ENCODE measurements around the gene THADA.

THADA gene

GRCh38 chr2:43317680-43318079 is 278.2 kb downstream of the THADA start:
- H3K79me2 ChIP-seq (ENCODE audit: insufficient read depth, low read length), result no peaks in the 10 kb centered on the region
- ATAC-seq (ENCODE audit: insufficient read depth, low read depth) (no peak), DNase-seq (no peak)
- peaks cover 19% of the 10 kb centered on the region; the same call in 1 of the 2 replicates for H3K36me3 ChIP-seq (ENCODE audit: insufficient read depth, low read length)
- H3K9me3 ChIP-seq (ENCODE audit: insufficient read depth, low read length, severe bottlenecking), result no peaks in the 10 kb centered on the region
- TF ChIP-seq EZH2 (IDR thresholded peaks at IDR 0.05; ENCODE audit: borderline replicate concordance, low read depth, low read length, severe bottlenecking) (no peak), CTCF (IDR thresholded peaks at IDR 0.05; ENCODE audit: borderline replicate concordance, extremely low read depth, low read length, poor library complexity, severe bottlenecking) (no peak)
- no peaks in the 10 kb centered on the region for H4K20me1 ChIP-seq (ENCODE audit: insufficient read depth, low read length)
- H3K4me1 ChIP-seq (ENCODE audit: insufficient read depth, low read length), result no peaks in the 10 kb centered on the region
- no peak overlapping the region for H3K9ac ChIP-seq (ENCODE audit: low read depth, low read length)
- H3K27me3 ChIP-seq (ENCODE audit: insufficient read depth, low read length, poor library complexity), result no peaks in the 10 kb centered on the region
- no peak overlapping the region for H3K4me3 ChIP-seq (ENCODE audit: low read depth in 1 of 2, low read length in 2 of 2)
- no peak overlapping the region for H3K27ac ChIP-seq (ENCODE audit: low read length)
- H3K4me2 ChIP-seq (ENCODE audit: insufficient read depth, low read length), result no peak overlapping the region
- H2AFZ ChIP-seq (ENCODE audit: low read depth, low read length), result no peak overlapping the region

GRCh38 chr2:43317194-43317593 is 278.6 kb downstream of the THADA start:
- Histone ChIP-seq H3K79me2 (ENCODE audit: insufficient read depth, low read length) (no peaks in the 10 kb centered on the region), H3K9ac (ENCODE audit: low read depth, low read length) (no peak overlapping the region), H3K9me3 (ENCODE audit: insufficient read depth, low read length, severe bottlenecking) (no peaks in the 10 kb centered on the region), H3K4me3 (ENCODE audit: low read depth in 1 of 2, low read length in 2 of 2) (no peak overlapping the region), H3K36me3 (ENCODE audit: insufficient read depth, low read length) (peaks cover 19% of the 10 kb centered on the region; the same call in 1 of the 2 replicates), H3K27ac (ENCODE audit: low read length) (no peak overlapping the region), H3K4me2 (ENCODE audit: insufficient read depth, low read length) (no peak overlapping the region), H3K4me1 (ENCODE audit: insufficient read depth, low read length) (no peaks in the 10 kb centered on the region), H2AFZ (ENCODE audit: low read depth, low read length) (no peak overlapping the region), H3K27me3 (ENCODE audit: insufficient read depth, low read length, poor library complexity) (no peaks in the 10 kb centered on the region), H4K20me1 (ENCODE audit: insufficient read depth, low read length) (no peaks in the 10 kb centered on the region)
- DNase-seq (no peak), ATAC-seq (ENCODE audit: insufficient read depth, low read depth) (no peak)
- no peak for TF ChIP-seq EZH2 (IDR thresholded peaks at IDR 0.05; ENCODE audit: borderline replicate concordance, low read depth, low read length, severe bottlenecking)
- no peak for TF ChIP-seq CTCF (IDR thresholded peaks at IDR 0.05; ENCODE audit: borderline replicate concordance, extremely low read depth, low read length, poor library complexity, severe bottlenecking)

GRCh38 chr2:43315482-43315881 is 280.4 kb downstream of the THADA start:
- Histone ChIP-seq H4K20me1 (ENCODE audit: insufficient read depth, low read length) (no peaks in the 10 kb centered on the region), H3K9ac (ENCODE audit: low read depth, low read length) (no peak overlapping the region), H3K4me1 (ENCODE audit: insufficient read depth, low read length) (no peaks in the 10 kb centered on the region), H3K4me2 (ENCODE audit: insufficient read depth, low read length) (no peak overlapping the region), H3K36me3 (ENCODE audit: insufficient read depth, low read length) (peaks cover 14% of the 10 kb centered on the region; the same call in 1 of the 2 replicates), H3K4me3 (ENCODE audit: low read depth in 1 of 2, low read length in 2 of 2) (no peak overlapping the region), H3K27ac (ENCODE audit: low read length) (no peak overlapping the region), H2AFZ (ENCODE audit: low read depth, low read length) (no peak overlapping the region), H3K79me2 (ENCODE audit: insufficient read depth, low read length) (no peaks in the 10 kb centered on the region), H3K27me3 (ENCODE audit: insufficient read depth, low read length, poor library complexity) (no peaks in the 10 kb centered on the region), H3K9me3 (ENCODE audit: insufficient read depth, low read length, severe bottlenecking) (no peaks in the 10 kb centered on the region)
- DNase-seq, result no peak
- TF ChIP-seq EZH2 (IDR thresholded peaks at IDR 0.05; ENCODE audit: borderline replicate concordance, low read depth, low read length, severe bottlenecking), result no peak
- no peak for TF ChIP-seq CTCF (IDR thresholded peaks at IDR 0.05; ENCODE audit: borderline replicate concordance, extremely low read depth, low read length, poor library complexity, severe bottlenecking)
- ATAC-seq (ENCODE audit: insufficient read depth, low read depth), result no peak
